WTC11 (cell line): ENCODE data around the gene AK9.
A peak's percentile ranks its signal among the peaks of the same experiment; 100 is the strongest.

Experiments
- CBFB ChIP-seq: sonication (generic); formaldehyde crosslinking; IDR thresholded peaks from 2 replicates; pipeline ENCODE4 v1.8.1; 2022; ENCODE audit warnings: mild to moderate bottlenecking, low read depth, missing genetic modification reagents
- FOXK1 ChIP-seq: sonication (generic); formaldehyde crosslinking; IDR thresholded peaks from 2 replicates; pipeline ENCODE4 v1.8.0; 2022; ENCODE audit warnings: mild to moderate bottlenecking, moderate library complexity, missing genetic modification reagents
- NR1H2 ChIP-seq: sonication (generic); formaldehyde crosslinking; IDR thresholded peaks from 2 replicates; pipeline ENCODE4 v1.9.0; 2021; ENCODE audit warnings: mild to moderate bottlenecking, moderate library complexity, missing genetic modification reagents
- SMAD3 ChIP-seq: sonication (generic); formaldehyde crosslinking; IDR thresholded peaks from 2 replicates; pipeline ENCODE4 v1.8.0; 2022; ENCODE audit warnings: missing genetic modification reagents, mild to moderate bottlenecking, borderline replicate concordance
- SOX15 ChIP-seq: fragments of 250-450 bp; sonication (Bioruptor Pico); IDR thresholded peaks from 2 replicates; pipeline ENCODE4 v1.9.0; 2021; ENCODE audit warnings: mild to moderate bottlenecking
- TEAD1 ChIP-seq: sonication (generic); formaldehyde crosslinking; IDR thresholded peaks from 2 replicates; pipeline ENCODE4 v1.8.0; 2022; ENCODE audit warnings: mild to moderate bottlenecking, missing genetic modification reagents
- TEAD4 ChIP-seq: sonication (generic); formaldehyde crosslinking; IDR thresholded peaks from 2 replicates; pipeline ENCODE4 v1.8.0; 2022; ENCODE audit warnings: mild to moderate bottlenecking, missing genetic modification reagents
- ZNF512 ChIP-seq: sonication (generic); formaldehyde crosslinking; IDR thresholded peaks from 2 replicates; pipeline ENCODE4 v1.8.1; 2022; ENCODE audit warnings: missing genetic modification reagents, borderline replicate concordance
- TF ChIP-seq, protein P1 (sequence below): fragments of 200-600 bp; IDR thresholded peaks from 2 replicates; pipeline ENCODE4 v1.8.0; 2022; ENCODE audit warnings: antibody characterized with exemption
- TF ChIP-seq, protein P2 (sequence below): sonication (generic); formaldehyde crosslinking; IDR thresholded peaks from 2 replicates; pipeline ENCODE4 v1.8.1; 2022; ENCODE audit warnings: low read depth, mild to moderate bottlenecking, moderate library complexity, missing genetic modification reagents, borderline replicate concordance
- TF ChIP-seq, protein P3 (sequence below): sonication (generic); formaldehyde crosslinking; IDR thresholded peaks from 2 replicates; pipeline ENCODE4 v1.8.1; 2023; ENCODE audit warnings: mild to moderate bottlenecking, missing genetic modification reagents, moderate library complexity

DNA sequence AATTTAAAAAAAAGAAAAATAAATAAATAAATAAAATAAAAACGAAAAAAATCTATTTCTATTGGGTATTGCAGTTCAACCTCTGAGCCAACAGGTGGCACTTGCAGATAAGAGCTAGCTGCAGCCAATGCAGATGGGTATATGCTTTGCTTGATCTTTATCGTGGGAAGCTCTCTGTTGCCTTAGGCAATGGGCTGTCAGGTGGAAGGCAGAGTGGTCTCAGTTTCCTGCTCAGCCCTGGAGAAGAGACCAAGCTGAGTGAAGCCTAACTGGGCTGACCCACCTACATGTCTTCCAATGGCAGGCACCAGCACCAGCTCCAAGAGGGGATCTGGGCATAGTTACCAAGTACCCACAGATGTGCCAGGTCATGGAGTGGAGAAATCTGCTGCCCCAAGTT, 95.0 kb downstream of the AK9 start:
- TF ChIP-seq, protein P1, sequence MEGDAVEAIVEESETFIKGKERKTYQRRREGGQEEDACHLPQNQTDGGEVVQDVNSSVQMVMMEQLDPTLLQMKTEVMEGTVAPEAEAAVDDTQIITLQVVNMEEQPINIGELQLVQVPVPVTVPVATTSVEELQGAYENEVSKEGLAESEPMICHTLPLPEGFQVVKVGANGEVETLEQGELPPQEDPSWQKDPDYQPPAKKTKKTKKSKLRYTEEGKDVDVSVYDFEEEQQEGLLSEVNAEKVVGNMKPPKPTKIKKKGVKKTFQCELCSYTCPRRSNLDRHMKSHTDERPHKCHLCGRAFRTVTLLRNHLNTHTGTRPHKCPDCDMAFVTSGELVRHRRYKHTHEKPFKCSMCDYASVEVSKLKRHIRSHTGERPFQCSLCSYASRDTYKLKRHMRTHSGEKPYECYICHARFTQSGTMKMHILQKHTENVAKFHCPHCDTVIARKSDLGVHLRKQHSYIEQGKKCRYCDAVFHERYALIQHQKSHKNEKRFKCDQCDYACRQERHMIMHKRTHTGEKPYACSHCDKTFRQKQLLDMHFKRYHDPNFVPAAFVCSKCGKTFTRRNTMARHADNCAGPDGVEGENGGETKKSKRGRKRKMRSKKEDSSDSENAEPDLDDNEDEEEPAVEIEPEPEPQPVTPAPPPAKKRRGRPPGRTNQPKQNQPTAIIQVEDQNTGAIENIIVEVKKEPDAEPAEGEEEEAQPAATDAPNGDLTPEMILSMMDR, result peak; percentile 31
- TF ChIP-seq TEAD4 (CRISPR knock-in tag) (no peak), ZNF512 (CRISPR knock-in tag) (no peak), TEAD1 (no peak), CBFB (no peak), FOXK1 (CRISPR knock-in tag) (no peak), SMAD3 (CRISPR knock-in tag) (no peak), SOX15 (CRISPR knock-in tag) (no peak), NR1H2 (CRISPR knock-in tag) (no peak)
- TF ChIP-seq, protein P2, sequence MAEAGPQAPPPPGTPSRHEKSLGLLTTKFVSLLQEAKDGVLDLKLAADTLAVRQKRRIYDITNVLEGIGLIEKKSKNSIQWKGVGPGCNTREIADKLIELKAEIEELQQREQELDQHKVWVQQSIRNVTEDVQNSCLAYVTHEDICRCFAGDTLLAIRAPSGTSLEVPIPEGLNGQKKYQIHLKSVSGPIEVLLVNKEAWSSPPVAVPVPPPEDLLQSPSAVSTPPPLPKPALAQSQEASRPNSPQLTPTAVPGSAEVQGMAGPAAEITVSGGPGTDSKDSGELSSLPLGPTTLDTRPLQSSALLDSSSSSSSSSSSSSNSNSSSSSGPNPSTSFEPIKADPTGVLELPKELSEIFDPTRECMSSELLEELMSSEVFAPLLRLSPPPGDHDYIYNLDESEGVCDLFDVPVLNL (CRISPR knock-in tag), result no peak
- TF ChIP-seq, protein P3, sequence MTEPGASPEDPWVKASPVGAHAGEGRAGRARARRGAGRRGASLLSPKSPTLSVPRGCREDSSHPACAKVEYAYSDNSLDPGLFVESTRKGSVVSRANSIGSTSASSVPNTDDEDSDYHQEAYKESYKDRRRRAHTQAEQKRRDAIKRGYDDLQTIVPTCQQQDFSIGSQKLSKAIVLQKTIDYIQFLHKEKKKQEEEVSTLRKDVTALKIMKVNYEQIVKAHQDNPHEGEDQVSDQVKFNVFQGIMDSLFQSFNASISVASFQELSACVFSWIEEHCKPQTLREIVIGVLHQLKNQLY, result no peak
